Endothelial cell of umbilical vein (primary cell): ENCODE measurements around the gene EPHA4. TPM values are rescaled to one million over a fixed set of nuclear protein-coding genes. Genes with fewer than 3 reads are reported as not detected.

Experiments
- BruUV-seq: library from RNA; stranded (reverse); fragments of 400-500 nt; replicated peaks from 2 replicates; lab custom pipeline; 2021; lab: Mats Ljungman, UMichigan
- CTCF ChIA-PET: fragments of 300-600, 350-600 bp; sonication (Branson Sonifier 250); formaldehyde crosslinking; loops from one replicate; lab custom pipeline; 2021; ENCODE audit warnings: antibody characterized with exemption, inconsistent platforms; lab: Charles Lee
- POLR2A ChIA-PET: fragments of 300-600, 350-600 bp; sonication (Branson Sonifier 250); formaldehyde crosslinking; loops from one replicate; lab custom pipeline; 2021; ENCODE audit warnings: antibody characterized with exemption, inconsistent platforms; lab: Charles Lee
- DNase-seq: peaks from one replicate; pipeline ENCODE4 v3.0.0-alpha.2; 2011; ENCODE audit warnings: low read depth, low spot score
- FAIRE-seq: peaks from 2 replicates; lab custom pipeline; 2011; peaks lifted over from hg19 to GRCh38; lab: Jason Lieb, UNC
- H2AFZ ChIP-seq: 2 replicates; pipeline ENCODE4 v1.6.0; 2012; ENCODE audit warnings: low read depth, low read length, control low read depth, inconsistent platforms
- H3K27ac ChIP-seq: 2 replicates; pipeline ENCODE4 v1.5.1; 2011; ENCODE audit warnings: low read depth, mild to moderate bottlenecking, control low read depth, low read length, moderate library complexity; ENCODE audit not compliant: insufficient read depth
- H3K27me3 ChIP-seq, 2 experiments: 2 replicates each; pipeline versions ENCODE4 v1.6.0 to v1.6.1; 2011; ENCODE audit warnings: low read length in 2 of 2, mixed read lengths in 1 of 2; ENCODE audit not compliant: control insufficient read depth in 2 of 2, insufficient read depth in 2 of 2
- H3K36me3 ChIP-seq, 2 experiments: 2 replicates in 1 of 2; 3 replicates in 1 of 2; pipeline ENCODE4 v1.5.1; 2011; ENCODE audit warnings: low read length in 2 of 2, mild to moderate bottlenecking in 1 of 2, moderate library complexity in 1 of 2; ENCODE audit not compliant: control insufficient read depth in 2 of 2, insufficient read depth in 2 of 2; ENCODE audit errors: extremely low read depth in 1 of 2
- H3K4me1 ChIP-seq: 3 replicates; pipeline ENCODE4 v1.5.1; 2011; ENCODE audit warnings: mild to moderate bottlenecking, low read length; ENCODE audit not compliant: control insufficient read depth, insufficient read depth; ENCODE audit errors: extremely low read depth
- H3K4me2 ChIP-seq: 2 replicates; pipeline ENCODE4 v1.6.1; 2011; ENCODE audit warnings: low read length, control low read depth, mixed read lengths; ENCODE audit not compliant: insufficient read depth
- H3K4me3 ChIP-seq, 3 experiments: fragments of 200-600 bp in 1 of 3; sonication (generic), shearing (Covaris generic) in 1 of 3; replicated peaks in 1 of 3; 2 replicates each; pipeline ENCODE4 v1.5.1; 2011 to 2016; ENCODE audit warnings: control low read depth in 3 of 3, low read length in 3 of 3, mild to moderate bottlenecking in 2 of 3, inconsistent platforms in 1 of 3, low read depth in 1 of 3, moderate library complexity in 1 of 3; ENCODE audit not compliant: insufficient read depth in 1 of 3
- H3K79me2 ChIP-seq: 2 replicates; pipeline ENCODE4 v1.6.0; 2012; ENCODE audit warnings: low read length, inconsistent platforms; ENCODE audit not compliant: control insufficient read depth, insufficient read depth
- H3K9ac ChIP-seq: replicated peaks from 2 replicates; pipeline ENCODE3; 2011; ENCODE audit warnings: low read length, control low read depth; ENCODE audit not compliant: insufficient read depth; ENCODE audit errors: extremely low read depth
- H3K9me1 ChIP-seq: replicated peaks from 3 replicates; pipeline ENCODE4 v1.6.0; 2011; ENCODE audit warnings: mild to moderate bottlenecking, low read length; ENCODE audit not compliant: control insufficient read depth, insufficient read depth; ENCODE audit errors: extremely low read depth
- H3K9me3 ChIP-seq: replicated peaks from 2 replicates; pipeline ENCODE4 v1.5.1; 2012; ENCODE audit warnings: low read length, inconsistent platforms; ENCODE audit not compliant: control insufficient read depth, insufficient read depth
- H4K20me1 ChIP-seq: replicated peaks from 2 replicates; pipeline ENCODE3; 2011; ENCODE audit warnings: mild to moderate bottlenecking, low read length; ENCODE audit not compliant: control insufficient read depth, insufficient read depth; ENCODE audit errors: extremely low read depth
- CTCF ChIP-seq, 2 donors: IDR thresholded peaks; 1 replicate in 1 of 2; 2 replicates in 1 of 2; pipeline ENCODE4 v1.5.1; 2011; ENCODE audit warnings: low read length in 2 of 2, mild to moderate bottlenecking in 2 of 2, moderate library complexity in 2 of 2, control low read depth in 1 of 2, inconsistent platforms in 1 of 2, low read depth in 1 of 2; ENCODE audit not compliant: insufficient read depth in 1 of 2; ENCODE audit errors: extremely low read depth in 1 of 2
- EZH2 ChIP-seq: IDR thresholded peaks from 2 replicates; pipeline ENCODE4 v1.6.1; 2012; ENCODE audit warnings: borderline replicate concordance, low read depth, mild to moderate bottlenecking, moderate library complexity, low read length, inconsistent platforms; ENCODE audit not compliant: severe bottlenecking
- FOS ChIP-seq: IDR thresholded peaks from 2 replicates; pipeline ENCODE4 v1.6.1; 2011; ENCODE audit warnings: mild to moderate bottlenecking, low read length, moderate library complexity, borderline replicate concordance; ENCODE audit not compliant: insufficient read depth
- GATA2 ChIP-seq: IDR thresholded peaks from 2 replicates; pipeline ENCODE4 v1.7.0; 2011; ENCODE audit warnings: low read depth, mild to moderate bottlenecking, moderate library complexity, mixed read lengths, low read length; ENCODE audit not compliant: insufficient read length, insufficient read depth
- JUN ChIP-seq: IDR thresholded peaks from 2 replicates; pipeline ENCODE4 v1.6.1; 2011; ENCODE audit warnings: borderline replicate concordance, low read depth; ENCODE audit not compliant: insufficient read length, insufficient read depth
- MAX ChIP-seq: IDR thresholded peaks from 2 replicates; pipeline ENCODE4 v1.6.1; 2011; ENCODE audit not compliant: insufficient read depth, insufficient read length
- MYC ChIP-seq: IDR thresholded peaks from one replicate; pipeline ENCODE4 v1.6.1; 2011; ENCODE audit warnings: mild to moderate bottlenecking, low read depth, low read length
- POLR2A ChIP-seq: IDR thresholded peaks from 2 replicates; pipeline ENCODE4 v1.6.1; 2012; ENCODE audit warnings: low read depth, mild to moderate bottlenecking, control low read depth, low read length
- POLR2AphosphoS5 ChIP-seq: IDR thresholded peaks from 2 replicates; pipeline ENCODE4 v1.6.1; 2012; ENCODE audit warnings: low read depth, mild to moderate bottlenecking, control low read depth, low read length, moderate library complexity; ENCODE audit not compliant: insufficient read depth
- dilution Hi-C: fragments of 300-500 bp; cut with MboI; formaldehyde crosslinking; loops from one replicate; pipeline ENCODE4 v1.15.0; 2019; ENCODE audit warnings: low sequenced_read_pairs; ENCODE audit not compliant: extremely low pct_ligation_motif_present
- intact Hi-C: fragments of 100-400 bp; cut with micrococcal nuclease; formaldehyde crosslinking; loops from one replicate; pipeline ENCODE4 v1.10.0; 2022
- polyA plus RNA-seq, 4 experiments: library from polyadenylated mRNA; depleted of rRNA in 3 of 4; stranded (reverse) in 3 of 4; unstranded in 1 of 4; fragments of >200 nt; gene quantifications; 2 replicates each; pipeline versions ENCODE4 v1.2.1 to v1.2.3, GENCODE V29; 2011 to 2012; ENCODE audit warnings: missing spikeins in 1 of 4
- total RNA-seq: library from RNA; stranded (reverse); gene quantifications from 2 replicates; pipeline ENCODE4 v1.2.3, GENCODE V29; 2021

The EPHA4 gene
- total and polyA plus RNA-seq, 2 donors (not counting 3 experiments of a cell fraction or from before 2014, with no cell fraction given), result 11.9 to 19.8 TPM

- dilution Hi-C loops (no loop called here), intact Hi-C loops (no loop called here)
- ChIA-PET CTCF (no interaction called here), POLR2A (interaction anchor here (0.6 kb wide), 1 partner anchor 18 kb away, joined by 3 read pairs; no protein-coding TSS in a partner anchor)
- H2AFZ ChIP-seq, result no peak overlapping the region
- H3K79me2 ChIP-seq, result no peaks in the 10 kb centered on the region
- no peaks in the 10 kb centered on the region for H3K27me3 ChIP-seq
- TF ChIP-seq JUN (no peak), POLR2A (no peak), EZH2 (no peak), FOS (no peak), GATA2 (no peak), MAX (no peak), MYC (no peak), POLR2AphosphoS5 (no peak), CTCF (IDR thresholded peaks at IDR 0.05; ENCODE audit: extremely low read depth in 1 of 2, insufficient read depth in 1 of 2, low read depth in 1 of 2, low read length in 2 of 2) (no peak)
- DNase-seq, result no peak
- H3K9ac ChIP-seq, result no peak overlapping the region
- no peak overlapping the region for H3K4me3 ChIP-seq
- no peaks in the 10 kb centered on the region for H4K20me1 ChIP-seq
- no TSS peak for BruUV-seq
- H3K4me2 ChIP-seq, result no peak overlapping the region
- no peaks in the 10 kb centered on the region for H3K36me3 ChIP-seq
- no peak overlapping the region for H3K27ac ChIP-seq
- no peaks in the 10 kb centered on the region for H3K9me3 ChIP-seq
- no peaks in the 10 kb centered on the region for H3K9me1 ChIP-seq
- no peaks in the 10 kb centered on the region for H3K4me1 ChIP-seq
- FAIRE-seq, result no peak
Measured at GRCh38 chr2:221589696-221590095, 17.6 kb upstream of the EPHA4 start.
